EH (cell line): ENCODE measurements around the gene RPS16.

ENCODE experiments used
- DNase-seq: peaks from one replicate; pipeline ENCODE4 v3.0.0-alpha.2; 2015; ENCODE audit warnings: low read depth

Gene RPS16

DNA sequence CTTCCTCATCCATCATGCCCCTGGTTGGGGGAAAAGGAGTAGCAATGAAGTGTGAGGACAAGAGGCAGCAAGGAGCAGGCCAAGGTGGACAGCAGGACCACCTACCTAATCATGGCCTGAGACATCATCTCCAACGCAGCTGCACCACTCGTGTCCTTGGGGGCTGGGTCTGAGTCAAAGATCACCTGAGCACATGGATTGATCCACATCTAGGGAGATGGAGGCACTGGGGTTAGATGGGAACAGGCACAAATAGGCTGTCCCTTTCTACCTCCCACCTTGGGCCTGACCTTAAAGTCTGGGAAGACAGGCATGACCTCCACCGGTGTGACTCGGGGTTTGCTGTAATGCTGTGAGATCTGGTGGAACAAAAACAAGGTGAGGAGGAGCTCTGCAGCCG, 47.1 kb downstream of the RPS16 start:
- no peak for DNase-seq

DNA sequence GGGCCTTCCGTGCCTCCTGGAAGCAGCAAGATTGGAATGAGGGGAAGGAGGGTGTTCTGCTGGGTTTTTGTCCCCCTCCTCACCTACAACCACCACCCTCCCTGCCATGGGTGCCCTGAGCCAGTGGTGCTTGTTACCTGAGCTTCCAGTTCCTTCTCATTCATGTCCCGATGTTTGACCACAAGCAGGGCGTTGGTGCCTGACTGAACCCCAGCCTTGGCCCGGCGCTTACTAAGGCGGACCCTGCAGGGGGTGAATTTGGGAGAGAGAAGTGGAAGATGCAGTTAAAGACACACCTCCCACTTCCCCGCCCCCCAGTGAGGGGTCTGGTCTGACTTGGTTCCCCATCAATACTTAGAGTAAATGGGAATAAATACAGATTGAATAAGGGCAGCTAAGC, 49.2 kb downstream of the RPS16 start:
- DNase-seq, result no peak

DNA sequence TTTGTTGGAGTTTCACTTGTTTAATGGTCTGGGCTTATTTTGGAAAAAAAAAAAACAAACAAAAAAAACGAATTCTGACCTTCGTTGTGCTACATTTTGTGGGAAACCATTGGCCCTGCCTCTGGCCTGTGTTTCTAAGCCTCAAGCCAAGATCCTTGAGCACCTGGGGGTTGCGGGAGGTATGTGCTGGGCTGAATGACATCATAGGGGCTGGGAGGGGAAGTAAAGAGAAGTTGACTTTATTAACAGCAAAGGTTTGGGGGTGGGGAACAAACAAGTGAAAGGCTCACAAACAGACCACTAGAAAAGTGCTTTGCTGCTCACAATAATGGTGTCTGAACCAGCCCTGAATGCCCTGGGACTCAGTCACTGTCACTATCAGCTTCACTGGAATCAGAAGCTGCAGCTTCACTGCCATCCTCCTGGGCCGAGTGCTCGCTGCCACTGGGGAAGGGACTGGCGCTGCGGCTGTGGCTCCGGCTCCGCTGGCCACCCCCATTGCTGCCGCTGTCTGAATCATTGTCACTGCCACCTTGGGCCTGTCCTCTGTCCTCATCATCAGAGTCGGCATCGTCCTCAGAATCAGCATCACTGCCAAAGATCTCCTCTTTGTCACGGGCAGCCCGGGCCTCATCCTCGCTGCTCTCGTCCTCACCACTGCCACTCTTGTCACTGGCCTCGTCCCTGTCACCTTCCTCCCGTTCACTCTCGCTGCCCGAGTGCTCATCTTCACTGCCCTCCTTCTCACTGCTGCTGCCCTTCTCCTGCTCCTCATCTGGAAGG, 49.9 kb downstream of the RPS16 start:
- no peak for DNase-seq

DNA sequence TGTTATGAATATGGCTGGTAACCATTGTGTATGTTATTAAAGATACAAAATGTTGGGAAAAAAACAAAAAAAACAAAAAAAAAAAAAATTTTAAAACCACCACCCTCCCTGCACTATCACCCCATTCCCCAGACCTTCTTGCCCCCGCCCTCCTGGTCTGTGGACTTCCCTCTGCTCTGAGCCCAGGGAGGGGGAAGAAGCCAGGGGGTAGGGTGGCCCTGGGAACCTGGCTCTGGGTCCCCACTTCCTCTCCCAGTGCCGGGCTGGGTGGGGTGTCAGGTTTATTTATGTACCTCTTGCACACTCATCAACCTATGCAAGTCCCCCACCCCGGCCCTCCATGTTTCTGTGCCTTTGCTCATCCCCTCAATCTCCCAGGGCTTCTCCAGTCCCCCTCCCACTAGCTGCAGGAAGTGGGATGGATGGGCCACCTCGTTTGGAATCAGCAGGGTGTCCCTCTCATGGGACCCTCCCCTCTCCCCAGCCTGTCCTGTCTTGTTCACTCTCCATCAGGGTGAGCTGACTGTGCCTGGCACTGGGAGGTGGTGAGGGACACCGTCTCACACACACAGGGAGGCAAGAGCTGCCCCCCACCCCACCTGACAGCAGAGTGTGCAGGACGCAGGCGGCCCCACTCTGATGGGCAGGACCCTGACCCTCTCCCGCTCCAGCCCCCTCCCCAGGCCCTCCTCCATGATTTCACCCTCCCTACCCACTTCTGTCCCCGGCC, 50.7 kb downstream of the RPS16 start:
- DNase-seq, result no peak
